HUES64 (cell line): ENCODE measurements around the gene NTM.

Experiments used
- H3K27ac ChIP-seq: 2 replicates; pipeline ENCODE4 v1.7.0; 2013; ENCODE audit warnings: low read depth, low read length, inconsistent platforms
- H3K27me3 ChIP-seq: 2 replicates; pipeline ENCODE4 v1.6.1; 2013; ENCODE audit warnings: mild to moderate bottlenecking, low read length; ENCODE audit not compliant: insufficient read depth
- H3K36me3 ChIP-seq: 2 replicates; pipeline ENCODE4 v1.6.1; 2013; ENCODE audit warnings: mild to moderate bottlenecking, low read length; ENCODE audit not compliant: insufficient read depth
- H3K4me1 ChIP-seq: 2 replicates; pipeline ENCODE4 v1.6.1; 2013; ENCODE audit warnings: mild to moderate bottlenecking, low read length, moderate library complexity; ENCODE audit not compliant: insufficient read depth
- H3K4me3 ChIP-seq: 2 replicates; pipeline ENCODE4 v1.5.1; 2013; ENCODE audit warnings: mild to moderate bottlenecking, low read length, moderate library complexity
- H3K9ac ChIP-seq: 2 replicates; pipeline ENCODE4 v1.6.1; 2013; ENCODE audit warnings: mild to moderate bottlenecking, low read depth, low read length
- H3K9me3 ChIP-seq: 2 replicates; pipeline ENCODE4 v1.6.1; 2013; ENCODE audit warnings: low read depth, low read length; ENCODE audit not compliant: insufficient read depth
- WGBS: fragments of 150-250, 120-280 bp; methylation state at CpG from one replicate; pipeline ENCODE4 v1.1.7; 2013; ENCODE audit warnings: missing lambda C conversion rate; 5-methylcytosine and 5-hydroxymethylcytosine counted together

The NTM gene

GRCh38 chr11:131618201-131618600 lies 247.8 kb downstream of the NTM start:
- no peak overlapping the region for H3K27ac ChIP-seq
- H3K4me3 ChIP-seq: no peak overlapping the region
- 91% methylated on average over 5 of the region's 5 CpGs for WGBS
- no peaks in the 10 kb centered on the region for H3K36me3 ChIP-seq
- H3K4me1 ChIP-seq: no peaks in the 10 kb centered on the region
- H3K9ac ChIP-seq: no peak overlapping the region
- no peaks in the 10 kb centered on the region for H3K27me3 ChIP-seq
- H3K9me3 ChIP-seq: no peaks in the 10 kb centered on the region

- Histone ChIP-seq H3K27ac (no peak overlapping the region), H3K36me3 (no peaks in the 10 kb centered on the region), H3K4me3 (no peak overlapping the region), H3K9ac (no peak overlapping the region), H3K27me3 (no peaks in the 10 kb centered on the region), H3K4me1 (0 out of 2 replicates have a peak, but pooled peaks cover 3% of the 10 kb centered on the region), H3K9me3 (no peaks in the 10 kb centered on the region)
- WGBS: 95% methylated on average over 6 of the region's 8 CpGs
Measured at GRCh38 chr11:131622193-131622592, 251.8 kb downstream of the NTM start.

GRCh38 chr11:131624531-131624930 lies 254.1 kb downstream of the NTM start:
- H3K27ac ChIP-seq: no peak overlapping the region
- no peak overlapping the region for H3K4me3 ChIP-seq
- 93% methylated on average over 4 of the region's 4 CpGs for WGBS
- no peaks in the 10 kb centered on the region for H3K9me3 ChIP-seq
- H3K9ac ChIP-seq: no peak overlapping the region
- H3K36me3 ChIP-seq: no peaks in the 10 kb centered on the region
- 0 out of 2 replicates have a peak, but pooled peaks cover 3% of the 10 kb centered on the region for H3K4me1 ChIP-seq
- no peaks in the 10 kb centered on the region for H3K27me3 ChIP-seq

- Histone ChIP-seq H3K4me1 (peaks cover 6% of the 10 kb centered on the region; the same call in 1 of the 2 replicates), H3K9ac (no peak overlapping the region), H3K27me3 (no peaks in the 10 kb centered on the region), H3K4me3 (no peak overlapping the region), H3K27ac (no peak overlapping the region), H3K36me3 (no peaks in the 10 kb centered on the region), H3K9me3 (no peaks in the 10 kb centered on the region)
- 81% methylated on average over 6 of the region's 9 CpGs for WGBS
Measured at GRCh38 chr11:131626788-131627187, 256.4 kb downstream of the NTM start.

- no peaks in the 10 kb centered on the region for H3K27me3 ChIP-seq
- peaks cover 7% of the 10 kb centered on the region for H3K4me1 ChIP-seq
- H3K9me3 ChIP-seq: no peaks in the 10 kb centered on the region
- H3K9ac ChIP-seq: no peak overlapping the region
- WGBS: 95% methylated on average over 6 of the region's 6 CpGs
- no peak overlapping the region for H3K4me3 ChIP-seq
- H3K27ac ChIP-seq: no peak overlapping the region
- H3K36me3 ChIP-seq: no peaks in the 10 kb centered on the region
Measured at GRCh38 chr11:131628739-131629138, 258.3 kb downstream of the NTM start.

GRCh38 chr11:131629925-131630540 lies 259.6 kb downstream of the NTM start:
- H3K9ac ChIP-seq: no peak overlapping the region
- H3K27ac ChIP-seq: no peak overlapping the region
- no peaks in the 10 kb centered on the region for H3K9me3 ChIP-seq
- H3K4me3 ChIP-seq: no peak overlapping the region
- H3K27me3 ChIP-seq: no peaks in the 10 kb centered on the region
- H3K4me1 ChIP-seq: peaks cover 10% of the 10 kb centered on the region
- no peaks in the 10 kb centered on the region for H3K36me3 ChIP-seq
- WGBS: 80% methylated on average over 4 of the region's 5 CpGs

- no peaks in the 10 kb centered on the region for H3K36me3 ChIP-seq
- no peak overlapping the region for H3K27ac ChIP-seq
- H3K9ac ChIP-seq: no peak overlapping the region
- H3K27me3 ChIP-seq: no peaks in the 10 kb centered on the region
- H3K4me3 ChIP-seq: no peak overlapping the region
- peaks cover 15% of the 10 kb centered on the region for H3K4me1 ChIP-seq
- H3K9me3 ChIP-seq: no peaks in the 10 kb centered on the region
- WGBS: 94% methylated on average over 2 of the region's 2 CpGs
Measured at GRCh38 chr11:131632971-131633370, 262.6 kb downstream of the NTM start.

GRCh38 chr11:131633921-131634715 lies 263.7 kb downstream of the NTM start:
- H3K36me3 ChIP-seq: no peaks in the 10 kb centered on the region
- no peak overlapping the region for H3K9ac ChIP-seq
- no peak overlapping the region for H3K4me3 ChIP-seq
- H3K9me3 ChIP-seq: no peaks in the 10 kb centered on the region
- no peak overlapping the region for H3K27ac ChIP-seq
- 91% methylated on average over 7 of the region's 8 CpGs for WGBS
- H3K4me1 ChIP-seq: peaks cover 16% of the 10 kb centered on the region
- no peaks in the 10 kb centered on the region for H3K27me3 ChIP-seq

- Histone ChIP-seq H3K36me3 (no peaks in the 10 kb centered on the region), H3K9ac (no peak overlapping the region), H3K27me3 (no peaks in the 10 kb centered on the region), H3K9me3 (no peaks in the 10 kb centered on the region), H3K4me1 (peaks cover 30% of the 10 kb centered on the region), H3K4me3 (no peak overlapping the region), H3K27ac (no peak overlapping the region)
- WGBS: 92% methylated on average over 4 of the region's 6 CpGs
Measured at GRCh38 chr11:131637469-131638175, 267.2 kb downstream of the NTM start.

GRCh38 chr11:131638889-131639288 lies 268.5 kb downstream of the NTM start:
- Histone ChIP-seq H3K4me3 (no peak overlapping the region), H3K4me1 (peaks cover 33% of the 10 kb centered on the region), H3K27me3 (no peaks in the 10 kb centered on the region), H3K27ac (no peak overlapping the region), H3K9me3 (no peaks in the 10 kb centered on the region), H3K9ac (no peak overlapping the region), H3K36me3 (no peaks in the 10 kb centered on the region)
- WGBS: 91% methylated on average over 3 of the region's 3 CpGs

- Histone ChIP-seq H3K9ac (peak overlapping the region; percentile 9; the same call in 1 of the 2 replicates), H3K4me1 (peaks cover 36% of the 10 kb centered on the region), H3K27me3 (no peaks in the 10 kb centered on the region), H3K4me3 (no peak overlapping the region), H3K9me3 (no peaks in the 10 kb centered on the region), H3K27ac (peak overlapping the region; percentile 7; the same call in 1 of the 2 replicates), H3K36me3 (no peaks in the 10 kb centered on the region)
- WGBS: 22% methylated on average over 5 of the region's 5 CpGs
Measured at GRCh38 chr11:131640320-131640719, 269.9 kb downstream of the NTM start.
